GM12878 (cell line): ENCODE measurements around the gene HOXB3.

ENCODE experiments used
- BCL11A ChIP-seq: IDR thresholded peaks from 2 replicates; pipeline ENCODE4 v1.6.1; 2011; ENCODE audit warnings: low read depth, low read length
- BCLAF1 ChIP-seq: fragments of 450-650 bp; IDR thresholded peaks from 2 replicates; pipeline ENCODE4 v1.6.1; 2017; ENCODE audit warnings: antibody characterized with exemption, mild to moderate bottlenecking, moderate library complexity
- BRCA1 ChIP-seq: IDR thresholded peaks from 2 replicates; pipeline ENCODE4 v1.6.1; 2011; ENCODE audit warnings: low read depth, low read length, improper control_type of control experiment
- CTCF ChIP-seq, 3 experiments: IDR thresholded peaks in 2 of 3; conservative IDR thresholded peaks in 1 of 3; 2 replicates each; pipeline ENCODE4 v1.5.1; 2011; ENCODE audit warnings: low read depth in 3 of 3, low read length in 3 of 3, mild to moderate bottlenecking in 3 of 3, control low read depth in 2 of 3, moderate library complexity in 2 of 3, inconsistent platforms in 1 of 3, mixed read lengths in 1 of 3; ENCODE audit not compliant: control insufficient read depth in 2 of 3, insufficient read depth in 1 of 3; ENCODE audit errors: extremely low read depth in 1 of 3
- EGR1 ChIP-seq, 2 experiments: IDR thresholded peaks; 1 replicate in 1 of 2; 2 replicates in 1 of 2; pipeline ENCODE4 v1.6.1; 2011 to 2012; ENCODE audit warnings: low read depth in 2 of 2, low read length in 2 of 2, borderline replicate concordance in 1 of 2, mild to moderate bottlenecking in 1 of 2, moderate library complexity in 1 of 2
- GABPA ChIP-seq: IDR thresholded peaks from 2 replicates; pipeline ENCODE4 v1.6.1; 2014; ENCODE audit warnings: antibody characterized with exemption, low read depth, mild to moderate bottlenecking, inconsistent platforms
- KDM1A ChIP-seq: fragments of 200-600 bp; sonication (generic); IDR thresholded peaks from 2 replicates; pipeline ENCODE4 v1.6.1; 2016; ENCODE audit warnings: borderline replicate concordance
- KLF5 ChIP-seq: fragments of 450-650 bp; IDR thresholded peaks from 2 replicates; pipeline ENCODE4 v1.6.1; 2014; ENCODE audit warnings: mild to moderate bottlenecking; ENCODE audit not compliant: partially characterized antibody
- MAX ChIP-seq: IDR thresholded peaks from 2 replicates; pipeline ENCODE4 v1.6.1; 2012; ENCODE audit warnings: low read depth, low read length, improper control_type of control experiment
- POLR2A ChIP-seq: IDR thresholded peaks from 2 replicates; pipeline ENCODE4 v1.6.1; 2011; ENCODE audit warnings: low read depth, mild to moderate bottlenecking, low read length
- REST ChIP-seq: IDR thresholded peaks from 2 replicates; pipeline ENCODE4 v1.6.1; 2012; ENCODE audit warnings: mild to moderate bottlenecking, low read depth, low read length
- SP1 ChIP-seq: IDR thresholded peaks from one replicate; pipeline ENCODE4 v1.6.1; 2011; ENCODE audit warnings: low read depth, low read length
- ZNF217 ChIP-seq: fragments of 450-650 bp; IDR thresholded peaks from 2 replicates; pipeline ENCODE4 v1.6.1; 2017; ENCODE audit warnings: antibody characterized with exemption, mild to moderate bottlenecking
- ZNF274 ChIP-seq: IDR thresholded peaks from one replicate; pipeline ENCODE4 v1.8.0; 2011; ENCODE audit not compliant: insufficient read length, insufficient read depth

GRCh38 chr17:48505788-48506187 is 84.3 kb downstream of the HOXB3 start:
- TF ChIP-seq GABPA, result no peak
- TF ChIP-seq ZNF274, result no peak
- no peak for TF ChIP-seq CTCF (IDR thresholded peaks at IDR 0.05 in 2 of 3, conservative IDR thresholded peaks at IDR 0.05 in 1 of 3; ENCODE audit: control insufficient read depth in 2 of 3, extremely low read depth in 1 of 3, insufficient read depth in 1 of 3, low read depth in 3 of 3, low read length in 3 of 3)
- TF ChIP-seq POLR2A, result no peak
- no peak for TF ChIP-seq REST
- no peak for TF ChIP-seq ZNF217
- TF ChIP-seq MAX, result no peak
- TF ChIP-seq BCL11A, result no peak
- no peak for TF ChIP-seq KDM1A
- TF ChIP-seq EGR1 (IDR thresholded peaks at IDR 0.05; ENCODE audit: borderline replicate concordance in 1 of 2, low read depth in 2 of 2, low read length in 2 of 2), result no peak
- no peak for TF ChIP-seq KLF5
- TF ChIP-seq BCLAF1, result no peak
- no peak for TF ChIP-seq SP1
- TF ChIP-seq BRCA1, result no peak
